Fibroblast of skin of right biceps (primary cell): ENCODE data around the gene NYNRIN.

ENCODE experiments used
- DNase-seq: peaks from one replicate; pipeline ENCODE4 v3.0.0-alpha.2; 2013

Gene NYNRIN

GRCh38 chr14:24416932-24417619 is 18.3 kb downstream of the NYNRIN start:
- no peak for DNase-seq

GRCh38 chr14:24417832-24418491 is 19.2 kb downstream of the NYNRIN start:
- DNase-seq, result no peak

- no peak for DNase-seq
Measured at GRCh38 chr14:24418492-24418873, 19.7 kb downstream of the NYNRIN start.

- no peak for DNase-seq
Measured at GRCh38 chr14:24422261-24422660, 23.5 kb downstream of the NYNRIN start.

- DNase-seq, result no peak
Measured at GRCh38 chr14:24422694-24423601, 24.1 kb downstream of the NYNRIN start.

- DNase-seq, result peak; percentile 78
Measured at GRCh38 chr14:24425704-24426103, 26.9 kb downstream of the NYNRIN start.

- DNase-seq, result no peak
Measured at GRCh38 chr14:24426150-24426911, 27.5 kb downstream of the NYNRIN start.

GRCh38 chr14:24426912-24427536 is 28.2 kb downstream of the NYNRIN start:
- no peak for DNase-seq

- no peak for DNase-seq
Measured at GRCh38 chr14:24427537-24428508, 29.0 kb downstream of the NYNRIN start.

- peak; percentile 17 for DNase-seq
Measured at GRCh38 chr14:24428628-24429394, 30.0 kb downstream of the NYNRIN start.

GRCh38 chr14:24429395-24430142 is 30.8 kb downstream of the NYNRIN start, which contains the start of the genes CBLN3 and KHNYN:
Gene CBLN3, minus strand, starts transcription at chr14:24429668. Its CDS starts 614 bp downstream, at chr14:24429054.
Gene KHNYN, plus strand, starts transcription at chr14:24429954. Its CDS starts 777 bp downstream, at chr14:24430731.
- peak; percentile 95 for DNase-seq

GRCh38 chr14:24430143-24430681 is 31.4 kb downstream of the NYNRIN start:
- peak; percentile 80 for DNase-seq

- DNase-seq, result peak; percentile 54
Measured at GRCh38 chr14:24430682-24431568, 32.1 kb downstream of the NYNRIN start.

- DNase-seq, result peak; percentile 91
Measured at GRCh38 chr14:24431569-24432258, 32.9 kb downstream of the NYNRIN start.

GRCh38 chr14:24432259-24433131 is 33.7 kb downstream of the NYNRIN start:
- no peak for DNase-seq

- DNase-seq, result no peak
Measured at GRCh38 chr14:24434036-24434435, 35.2 kb downstream of the NYNRIN start.
